Hematopoietic multipotent progenitor cell treated with erythropoietin and hydrocortisone succinate and interleukin-3 and kit ligand, for 17 days (in vitro differentiated cells): ENCODE measurements around the gene ALK.

Source experiments
- DNase-seq: peaks from one replicate; pipeline ENCODE4 v3.0.0-alpha.2; 2015; ENCODE audit warnings: low spot score

Gene ALK

DNA sequence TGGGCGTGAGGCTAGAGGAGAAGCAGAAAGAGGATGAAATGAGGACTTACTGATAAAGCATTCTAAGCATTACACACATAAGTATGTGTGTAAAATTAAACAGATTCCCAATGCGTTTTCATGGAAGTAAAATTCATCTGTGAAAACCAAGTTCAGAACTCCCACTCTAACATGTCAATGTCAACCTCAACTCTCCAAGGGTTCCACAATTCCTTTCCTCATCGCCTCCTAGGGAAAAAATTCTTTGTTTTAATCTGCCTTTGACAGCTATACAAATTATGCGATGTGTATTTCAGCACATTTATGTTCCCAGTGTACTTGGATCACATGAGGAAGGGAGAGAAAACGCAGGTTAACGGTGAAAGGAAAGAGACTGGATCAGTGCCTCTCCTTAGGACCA, 729.6 kb downstream of the ALK start:
- no peak for DNase-seq

DNA sequence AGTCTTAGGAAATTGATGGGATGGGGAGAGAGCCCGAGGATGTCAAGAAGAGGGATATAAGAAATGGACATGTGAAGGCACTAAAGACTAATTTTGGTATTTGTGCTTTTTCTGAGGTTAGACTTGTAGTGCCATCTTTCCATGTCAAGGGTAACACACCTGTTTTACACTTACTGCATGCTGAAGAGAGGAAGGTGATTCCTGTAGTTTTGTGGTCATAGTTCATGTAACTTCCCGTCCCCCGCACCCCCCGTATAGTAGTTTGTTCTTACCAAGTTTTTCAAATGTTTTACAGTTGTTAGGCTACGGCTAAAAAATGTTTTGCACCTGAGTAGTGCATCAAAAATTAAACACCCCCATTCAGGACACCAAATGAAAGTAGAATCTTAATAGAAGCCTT, 732.3 kb downstream of the ALK start:
- DNase-seq = no peak

DNA sequence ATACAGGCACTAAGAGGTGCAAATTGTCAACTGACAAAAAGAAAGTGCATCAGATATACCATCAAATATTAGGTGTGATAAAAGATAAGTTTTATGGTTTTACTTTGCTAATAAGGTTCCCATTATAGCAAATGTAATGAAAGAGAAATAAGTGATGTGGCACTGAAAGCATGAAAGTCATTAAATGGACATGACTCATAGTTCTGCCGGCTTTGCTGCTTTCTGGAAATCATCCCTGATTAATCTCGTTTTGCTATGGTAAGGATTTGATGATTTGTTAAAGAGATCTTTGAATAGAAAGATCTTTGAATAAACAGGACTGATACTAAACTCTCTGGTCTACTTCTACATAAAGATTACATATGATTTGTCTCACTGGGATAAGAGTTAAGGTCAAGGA, 733.5 kb downstream of the ALK start:
- no peak for DNase-seq

DNA sequence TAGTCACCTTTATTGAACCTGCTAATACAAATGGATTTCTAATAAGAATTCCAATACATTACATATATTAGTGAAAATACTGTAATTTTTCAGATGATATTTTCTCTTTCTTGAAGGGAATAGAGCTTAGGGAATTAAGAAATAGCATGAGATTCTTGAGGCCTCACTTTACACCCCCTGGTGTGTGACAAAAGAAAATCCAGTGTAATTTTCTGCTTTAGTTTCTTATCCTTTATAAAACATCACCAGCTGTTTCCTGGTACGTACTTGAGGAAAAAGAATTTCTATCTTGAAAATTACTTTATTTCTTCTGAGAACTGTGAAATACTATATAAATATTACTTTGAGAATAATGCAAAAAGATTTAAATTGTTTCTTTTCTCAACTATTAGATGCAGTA, 734.6 kb downstream of the ALK start:
- DNase-seq = no peak

DNA sequence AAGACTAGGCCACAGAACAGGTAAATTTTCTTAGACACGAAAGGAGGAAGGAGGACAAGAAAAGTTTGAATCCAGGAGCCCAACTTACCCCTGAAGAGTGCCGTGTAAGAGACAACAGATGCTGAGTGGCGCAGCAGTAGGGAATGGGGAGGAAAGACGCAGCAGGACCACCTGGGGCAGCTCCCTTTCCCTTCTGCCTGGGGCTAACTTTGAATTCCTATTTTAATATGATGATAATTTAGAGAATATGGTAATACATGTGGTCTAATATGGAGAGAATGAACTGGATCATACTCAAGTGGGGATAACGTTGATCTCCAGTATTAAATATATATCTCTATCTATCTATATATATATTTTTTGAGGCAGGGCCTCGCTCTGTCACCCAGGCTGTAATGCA, 736.9 kb downstream of the ALK start:
- DNase-seq = no peak

DNA sequence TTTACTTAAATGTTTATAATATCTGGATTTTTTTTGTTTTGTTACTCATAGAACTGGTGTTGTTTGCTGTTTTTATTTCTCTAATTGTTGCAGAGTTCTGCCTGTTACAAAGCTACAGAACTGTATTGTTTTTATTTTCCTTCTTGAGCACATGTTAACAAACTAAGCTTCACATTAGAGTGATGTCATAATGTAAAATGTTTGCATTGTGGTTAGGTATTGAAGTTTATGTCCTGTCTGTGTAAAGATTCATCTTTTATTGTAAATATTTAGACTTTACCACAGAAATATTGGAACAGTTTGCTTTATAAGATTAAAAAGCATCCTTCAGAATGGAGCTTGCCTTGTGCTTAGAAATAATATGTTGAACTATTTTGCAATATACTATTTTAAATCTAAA, 738.5 kb downstream of the ALK start:
- DNase-seq = no peak

DNA sequence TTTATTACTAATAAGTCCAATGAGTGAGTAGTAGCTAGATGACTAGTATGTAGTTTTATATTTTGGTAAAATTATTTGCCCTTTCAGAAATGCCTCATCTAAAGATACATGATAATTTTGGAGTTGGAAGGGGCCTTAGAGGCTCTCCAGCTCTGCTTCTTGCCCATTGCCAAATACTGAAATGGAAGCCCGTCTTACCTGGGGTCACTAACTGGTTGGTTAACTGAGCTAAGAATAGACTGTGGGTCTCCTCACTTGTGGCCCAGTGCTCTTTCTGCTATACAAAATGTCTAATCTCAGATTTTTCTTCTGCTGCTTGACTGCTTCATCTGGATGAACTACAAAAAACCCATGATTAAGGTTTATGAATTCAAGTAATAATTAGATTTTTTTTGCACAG, 739.1 kb downstream of the ALK start:
- DNase-seq = no peak

DNA sequence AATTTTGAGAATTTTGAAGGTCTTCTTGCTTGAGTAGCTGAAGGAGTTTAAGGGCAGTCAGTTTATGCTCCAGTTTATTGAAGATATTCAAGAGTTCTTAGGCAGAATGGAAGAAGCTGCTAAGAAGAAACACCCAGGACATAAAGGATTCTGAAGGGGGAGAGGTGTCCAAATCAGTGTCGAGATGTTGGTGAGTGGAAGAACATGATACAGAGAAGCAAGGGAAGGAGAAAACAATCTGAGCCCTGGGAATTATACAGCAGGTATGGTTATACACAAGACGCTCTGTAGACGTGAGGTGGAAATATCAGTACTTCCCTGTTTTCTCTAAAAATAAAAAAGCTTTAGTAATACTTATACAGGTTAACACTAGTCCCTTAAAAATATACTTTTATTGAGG, 746.0 kb downstream of the ALK start:
- no peak for DNase-seq

DNA sequence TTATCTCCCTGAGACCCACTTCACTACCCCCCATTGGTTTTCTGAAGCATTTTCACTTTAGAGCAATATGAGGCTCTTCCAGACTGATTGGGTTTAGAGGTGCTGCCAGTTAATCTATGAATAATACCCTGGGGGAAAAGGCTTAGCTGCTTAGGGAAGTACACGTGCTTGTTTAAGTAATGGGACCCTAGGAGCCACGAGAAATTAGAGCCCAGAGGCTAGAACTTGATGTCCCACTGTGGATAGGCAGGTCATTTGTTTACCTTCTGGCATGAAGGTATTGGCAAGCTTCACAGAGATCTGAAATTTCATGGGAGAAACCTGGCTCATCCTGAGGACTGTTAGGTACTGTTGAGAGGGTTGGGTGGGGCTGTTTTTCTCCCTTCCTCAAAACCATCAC, 746.4 kb downstream of the ALK start:
- DNase-seq = no peak

DNA sequence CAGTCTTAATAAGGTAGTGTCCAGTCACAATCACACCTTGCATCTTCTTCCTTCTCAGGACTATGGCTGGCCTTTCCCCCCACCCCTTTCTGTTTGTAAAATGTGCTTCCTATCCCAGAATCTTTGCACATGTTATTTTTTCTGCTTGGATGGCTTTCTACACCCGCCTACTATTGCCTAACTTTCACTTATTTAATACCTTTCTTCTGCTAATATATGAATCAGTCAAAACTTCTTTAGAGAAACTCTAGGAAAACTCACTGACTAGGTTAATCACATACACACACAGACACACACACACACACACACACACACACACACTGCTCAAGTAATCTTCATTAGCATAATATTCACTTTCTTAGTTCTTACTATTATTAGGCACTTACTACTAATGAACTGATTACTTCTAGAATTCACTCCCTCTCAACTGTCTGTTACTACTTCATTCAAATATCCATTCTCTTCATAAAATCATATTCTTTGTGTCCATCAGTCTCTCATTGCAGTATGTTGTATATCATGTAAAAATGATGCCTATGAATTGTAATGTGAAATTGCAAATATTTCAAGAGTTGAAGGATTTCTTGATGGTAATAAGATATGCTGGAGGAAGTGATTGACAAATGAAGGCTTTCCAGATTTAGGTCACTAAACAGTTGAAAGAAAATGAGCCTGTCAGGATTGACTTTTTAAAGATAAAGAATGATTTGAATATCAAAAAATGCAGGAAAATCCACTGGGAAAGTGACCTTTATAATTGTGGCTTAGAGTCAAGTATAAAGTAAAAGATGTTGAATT, 754.9 kb downstream of the ALK start:
- DNase-seq = no peak

DNA sequence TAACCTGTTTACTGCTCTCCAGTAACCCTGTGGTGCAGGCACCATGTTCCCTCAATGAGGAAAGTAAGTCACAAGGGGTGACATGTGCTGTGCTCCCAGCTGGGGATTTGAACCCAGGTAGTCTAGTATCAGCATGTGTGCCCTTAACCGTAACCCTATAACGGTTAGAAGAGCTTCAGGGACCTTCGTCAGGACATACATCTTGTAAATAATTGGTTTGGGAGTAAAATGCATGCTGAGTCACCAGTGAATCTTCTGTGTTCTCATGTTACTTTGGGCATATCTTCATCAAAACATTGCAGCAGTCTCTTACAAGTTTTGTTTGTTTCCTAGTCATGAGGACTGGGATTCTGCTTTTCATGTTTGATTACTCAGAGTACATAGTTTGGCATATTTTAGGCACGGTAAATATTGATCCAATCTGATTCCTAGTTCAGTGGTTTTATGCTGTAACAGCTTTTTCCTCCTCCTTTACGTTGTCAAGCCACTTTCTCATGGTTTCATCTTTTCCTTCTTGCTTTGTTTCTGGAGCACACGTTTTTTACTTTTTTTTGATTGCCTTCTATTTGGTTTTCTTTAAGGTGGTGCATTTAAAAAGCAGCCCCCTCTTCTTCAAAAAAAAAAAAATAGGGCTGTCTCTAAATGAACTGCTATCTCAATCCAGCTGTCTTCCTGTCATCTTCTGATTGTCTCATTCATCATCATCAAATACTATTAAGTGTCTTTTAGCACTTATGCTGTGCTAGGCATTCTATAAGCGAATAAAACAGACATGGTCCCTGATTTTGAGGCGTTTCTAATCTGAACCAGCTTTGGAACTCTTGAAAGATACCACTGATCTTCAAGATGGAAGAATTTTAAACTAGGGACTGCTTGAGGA, 755.8 kb downstream of the ALK start:
- no peak for DNase-seq

DNA sequence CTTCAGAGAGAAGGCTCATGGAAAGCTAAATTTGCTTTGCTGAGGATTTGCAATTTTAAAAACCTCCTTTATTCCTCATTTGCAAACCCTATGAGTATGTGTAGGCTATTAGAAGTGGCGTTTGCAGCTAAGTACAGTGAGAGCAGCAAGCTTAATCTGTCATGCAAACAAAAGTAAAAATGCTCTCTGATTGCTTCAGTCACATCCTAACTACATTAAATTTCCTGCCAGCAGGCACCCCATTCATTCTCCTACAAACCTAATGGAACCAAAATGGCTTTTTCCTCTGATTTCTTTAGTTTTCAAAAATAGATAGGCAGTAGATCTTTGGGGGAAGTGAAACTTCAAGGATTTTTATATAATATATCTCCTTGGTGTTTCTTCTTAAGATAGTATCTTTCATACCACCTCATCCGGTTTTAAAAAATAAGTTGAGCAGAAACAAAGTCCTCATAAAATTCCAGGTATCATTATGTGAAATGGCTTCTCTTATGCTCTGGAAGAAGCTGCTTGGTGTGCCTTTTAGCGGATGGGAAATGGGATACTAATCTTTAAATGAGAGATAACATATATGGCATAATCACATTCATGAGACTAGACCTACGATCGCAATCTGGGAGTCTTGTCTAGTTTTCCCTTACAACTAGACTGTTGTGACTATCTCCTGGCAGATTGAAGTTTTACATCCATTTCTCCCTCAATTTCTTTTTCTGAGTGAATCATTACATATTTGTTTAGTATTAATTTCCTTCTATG, 757.1 kb downstream of the ALK start:
- DNase-seq = no peak

DNA sequence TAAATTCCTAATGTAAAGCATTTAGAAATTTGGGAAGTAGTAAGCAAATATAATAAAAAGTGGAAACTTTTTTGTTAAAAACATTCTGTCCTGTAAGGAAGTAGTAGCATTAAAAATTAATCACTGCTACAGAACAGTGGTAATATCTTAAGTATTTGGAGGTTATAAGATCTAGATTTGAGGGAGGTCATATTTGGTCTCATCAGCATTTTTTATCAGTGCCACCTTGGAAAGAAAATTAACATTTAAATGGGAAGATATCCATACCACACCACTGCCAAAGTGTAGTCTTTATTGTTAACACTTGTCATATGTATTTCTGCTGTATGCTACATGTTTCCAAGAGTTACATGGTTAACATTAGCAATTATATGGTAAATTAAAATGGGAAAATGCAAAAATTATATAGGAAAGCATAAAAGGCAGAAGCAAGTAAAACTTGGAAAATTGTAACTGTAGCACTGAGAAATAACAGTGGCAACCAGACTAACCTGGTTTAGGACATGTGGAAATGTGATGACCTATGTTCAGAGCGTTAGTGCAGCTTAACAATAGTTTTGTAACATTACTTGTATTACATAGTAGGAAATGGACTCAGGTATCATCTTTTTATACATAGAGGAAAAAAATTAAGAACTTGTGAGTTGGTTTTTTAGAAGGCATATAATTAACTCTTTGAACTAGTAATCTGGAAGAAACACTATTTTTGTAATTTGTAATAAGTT, 759.0 kb downstream of the ALK start:
- DNase-seq = no peak

DNA sequence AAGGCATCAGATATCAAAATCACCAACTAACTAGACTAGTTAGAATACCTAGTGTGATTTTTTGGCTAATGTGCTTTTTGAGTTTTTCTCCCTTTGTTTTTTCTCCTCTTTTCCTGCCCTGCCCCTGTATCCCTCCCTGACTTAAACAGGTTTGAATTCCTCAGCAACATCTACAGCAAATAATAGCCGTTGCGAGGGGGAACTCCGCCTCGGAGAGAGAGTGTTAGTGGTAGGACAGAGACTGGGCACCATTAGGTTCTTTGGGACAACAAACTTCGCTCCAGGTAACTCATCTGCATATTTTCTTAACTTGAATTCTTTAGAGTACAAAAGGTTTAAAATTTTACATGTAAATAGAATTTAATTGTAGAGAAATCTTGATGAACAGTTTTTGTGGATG, 761.2 kb downstream of the ALK start:
- no peak for DNase-seq

DNA sequence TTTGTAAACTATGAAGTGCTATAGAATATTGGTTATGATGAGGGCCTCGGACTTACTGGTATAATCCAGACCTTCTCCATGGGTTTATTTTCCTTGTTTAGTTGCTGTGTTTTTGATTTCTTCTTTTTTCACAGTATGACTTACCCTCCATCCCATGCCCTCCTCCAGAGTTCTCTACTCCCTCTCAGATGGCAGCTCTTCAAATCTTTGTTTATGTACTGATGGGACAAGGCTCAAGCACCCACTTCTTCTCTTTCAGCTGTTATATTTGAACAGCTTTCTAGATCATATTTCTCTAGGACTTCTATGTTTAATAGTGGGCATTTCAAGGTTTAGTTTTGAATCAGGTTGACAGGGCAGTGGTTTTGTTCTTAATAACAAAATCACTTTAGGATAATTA, 762.3 kb downstream of the ALK start:
- DNase-seq = no peak

DNA sequence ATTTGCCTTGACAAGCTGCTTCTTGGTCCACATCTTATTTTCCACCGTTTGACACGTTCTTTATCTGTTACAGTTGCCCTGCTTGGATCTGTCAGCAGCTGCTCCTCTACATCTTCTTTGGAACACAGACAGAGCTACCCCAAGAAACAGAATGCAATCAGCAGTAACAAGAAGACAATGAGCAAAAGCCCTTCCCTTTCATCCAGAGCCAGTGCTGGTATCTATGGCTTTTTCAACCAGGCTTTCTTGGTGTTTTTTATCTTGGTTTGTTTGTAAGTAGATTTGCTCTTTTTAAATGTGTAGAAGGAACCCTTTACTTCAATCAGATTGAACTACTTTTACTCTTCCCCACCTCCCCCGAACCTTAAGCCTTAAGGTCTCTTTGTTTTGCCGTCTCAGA, 764.3 kb downstream of the ALK start:
- no peak for DNase-seq

DNA sequence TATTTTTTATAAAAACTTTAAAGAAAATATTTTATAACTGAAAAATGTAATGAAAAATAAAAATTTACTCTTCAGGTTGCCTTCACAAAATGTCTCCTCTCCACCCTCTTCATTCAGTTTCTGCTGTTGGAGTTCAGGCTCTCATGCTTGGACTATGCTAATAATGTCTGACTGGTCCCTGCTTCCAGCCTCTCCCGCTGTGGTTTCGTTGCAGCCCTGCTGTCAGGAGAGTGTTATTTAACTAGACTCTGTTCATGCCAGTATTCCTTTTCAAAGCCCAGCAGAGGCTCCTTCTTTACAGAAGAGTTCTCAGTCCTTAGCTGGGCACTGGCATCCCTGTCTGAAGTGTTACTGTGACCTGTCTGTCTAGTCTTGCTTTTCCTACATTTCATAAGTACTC, 765.8 kb downstream of the ALK start:
- no peak for DNase-seq

DNA sequence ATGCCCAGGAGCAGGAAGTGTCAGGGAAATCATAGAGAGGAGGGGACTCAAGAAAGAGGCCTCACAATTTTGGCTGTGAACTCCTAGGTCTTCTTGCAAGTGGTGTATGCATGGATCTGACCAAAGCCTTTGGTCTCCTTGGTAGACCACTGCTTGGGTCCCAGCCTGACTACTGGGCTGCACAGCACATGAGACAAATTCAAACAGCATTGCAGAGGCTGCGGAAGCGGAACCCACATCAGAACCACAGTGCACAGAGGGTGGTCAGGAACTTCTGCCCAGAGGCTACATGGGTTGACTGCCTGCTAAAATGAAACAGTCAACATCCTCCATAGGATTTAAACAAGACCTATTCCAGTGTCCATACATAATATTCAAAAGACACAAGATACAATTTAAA, 766.8 kb downstream of the ALK start:
- DNase-seq = no peak

DNA sequence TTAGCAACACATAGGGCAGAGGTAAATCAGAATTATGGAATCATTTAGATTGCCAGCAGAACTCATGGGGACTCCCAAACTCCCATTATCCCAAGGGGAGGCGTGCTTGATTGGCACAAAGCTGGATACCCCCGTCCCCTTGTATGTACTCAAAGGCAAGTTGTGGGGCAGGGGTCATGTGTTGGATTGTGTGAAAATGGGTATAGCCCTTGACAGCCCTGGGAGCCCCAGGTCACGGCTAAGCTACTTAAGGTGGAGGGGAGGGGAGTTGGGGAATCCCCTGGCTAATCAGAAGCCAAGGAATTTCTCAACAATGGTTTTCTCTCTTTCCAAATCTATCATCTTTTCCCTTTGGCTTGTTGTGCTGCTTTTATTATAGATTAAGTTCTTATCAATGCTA, 773.4 kb downstream of the ALK start:
- DNase-seq = no peak

DNA sequence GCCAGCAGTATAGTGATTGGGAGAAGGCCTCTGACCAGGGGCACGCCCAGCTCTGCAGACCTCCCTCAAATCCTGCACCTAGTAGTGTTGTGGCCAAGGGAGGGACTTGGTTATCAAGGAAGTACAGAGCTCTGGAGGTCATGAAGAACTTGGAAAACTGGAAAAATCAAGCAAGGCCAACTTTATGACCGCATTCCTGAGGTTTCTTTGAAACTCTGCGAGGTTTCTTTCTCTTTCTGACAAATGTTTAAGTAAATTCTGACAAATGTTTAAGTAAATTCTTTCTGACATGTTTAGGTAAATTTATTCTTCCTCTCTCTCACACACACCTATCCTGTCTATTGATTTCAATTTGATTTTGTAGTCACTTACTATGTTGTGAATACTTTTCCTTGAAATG, 775.2 kb downstream of the ALK start:
- DNase-seq = no peak

DNA sequence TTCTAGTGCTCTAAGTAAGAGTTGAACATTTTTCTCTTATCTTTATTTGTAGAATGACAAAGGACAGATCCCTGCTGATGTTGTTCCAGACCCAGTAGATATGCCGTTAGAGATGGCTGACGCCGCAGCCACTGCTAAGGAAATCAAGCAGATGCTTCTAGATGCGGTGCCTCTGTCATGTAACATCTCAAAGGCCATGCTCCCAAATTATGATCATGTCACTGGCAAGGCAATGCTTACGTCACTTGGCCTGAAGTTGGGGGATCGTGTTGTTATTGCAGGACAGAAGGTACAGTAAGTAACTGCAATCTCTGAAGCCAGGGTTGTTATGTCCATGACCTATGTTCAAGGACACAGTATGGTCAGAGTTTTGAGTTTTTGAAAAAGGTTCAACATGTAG, 777.7 kb downstream of the ALK start:
- DNase-seq = no peak
